ENCODE results near the gene ZNF891.

Gene ZNF891

DNA sequence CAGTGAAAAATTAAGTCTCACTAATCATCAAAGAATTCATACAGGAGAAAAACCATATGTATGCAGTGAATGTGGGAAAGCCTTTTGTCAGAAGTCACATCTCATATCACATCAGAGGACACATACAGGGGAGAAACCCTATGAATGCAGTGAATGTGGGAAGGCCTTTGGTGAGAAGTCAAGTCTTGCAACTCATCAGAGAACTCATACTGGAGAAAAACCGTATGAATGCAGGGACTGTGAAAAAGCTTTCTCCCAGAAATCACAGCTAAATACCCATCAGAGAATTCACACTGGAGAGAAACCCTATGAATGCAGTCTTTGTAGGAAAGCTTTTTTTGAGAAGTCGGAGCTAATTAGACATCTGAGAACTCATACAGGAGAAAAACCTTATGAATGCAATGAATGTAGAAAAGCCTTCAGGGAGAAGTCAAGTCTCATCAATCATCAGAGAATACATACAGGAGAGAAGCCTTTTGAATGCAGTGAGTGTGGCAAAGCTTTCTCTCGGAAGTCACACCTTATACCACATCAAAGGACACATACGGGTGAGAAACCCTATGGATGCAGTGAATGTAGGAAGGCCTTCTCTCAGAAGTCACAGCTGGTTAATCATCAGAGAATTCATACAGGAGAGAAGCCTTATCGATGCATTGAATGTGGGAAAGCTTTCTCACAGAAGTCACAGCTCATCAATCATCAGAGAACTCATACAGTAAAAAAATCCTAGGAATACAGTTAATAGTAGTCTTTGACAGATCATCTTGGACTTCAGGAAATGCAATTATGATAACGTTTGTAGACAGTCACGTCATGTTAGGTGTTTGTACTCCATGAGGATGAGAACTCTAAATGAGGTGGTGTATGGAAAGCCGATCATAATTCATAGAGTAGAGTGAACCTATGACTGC is 71.6 kb downstream of the ZNF891 start:
- peak; percentile 21 for DNase-seq

DNA sequence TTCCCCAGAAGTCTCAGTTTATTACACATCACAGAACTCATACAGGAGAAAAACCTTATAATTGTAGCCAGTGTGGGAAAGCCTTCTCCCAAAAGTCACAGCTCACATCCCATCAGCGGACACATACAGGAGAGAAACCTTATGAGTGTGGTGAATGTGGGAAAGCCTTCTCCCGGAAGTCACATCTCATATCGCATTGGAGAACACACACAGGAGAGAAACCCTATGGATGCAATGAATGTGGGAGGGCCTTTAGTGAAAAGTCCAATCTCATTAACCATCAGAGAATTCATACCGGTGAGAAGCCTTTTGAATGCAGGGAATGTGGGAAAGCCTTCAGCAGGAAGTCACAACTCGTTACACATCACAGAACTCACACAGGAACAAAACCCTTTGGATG is 72.6 kb downstream of the ZNF891 start:
- DNase-seq: no peak

Measured in hematopoietic multipotent progenitor cell treated with erythropoietin and hydrocortisone succinate and interleukin-3 and kit ligand, for 8 days (in vitro differentiated cells).